ENCODE data around the gene PTPRK.

The PTPRK gene

DNA sequence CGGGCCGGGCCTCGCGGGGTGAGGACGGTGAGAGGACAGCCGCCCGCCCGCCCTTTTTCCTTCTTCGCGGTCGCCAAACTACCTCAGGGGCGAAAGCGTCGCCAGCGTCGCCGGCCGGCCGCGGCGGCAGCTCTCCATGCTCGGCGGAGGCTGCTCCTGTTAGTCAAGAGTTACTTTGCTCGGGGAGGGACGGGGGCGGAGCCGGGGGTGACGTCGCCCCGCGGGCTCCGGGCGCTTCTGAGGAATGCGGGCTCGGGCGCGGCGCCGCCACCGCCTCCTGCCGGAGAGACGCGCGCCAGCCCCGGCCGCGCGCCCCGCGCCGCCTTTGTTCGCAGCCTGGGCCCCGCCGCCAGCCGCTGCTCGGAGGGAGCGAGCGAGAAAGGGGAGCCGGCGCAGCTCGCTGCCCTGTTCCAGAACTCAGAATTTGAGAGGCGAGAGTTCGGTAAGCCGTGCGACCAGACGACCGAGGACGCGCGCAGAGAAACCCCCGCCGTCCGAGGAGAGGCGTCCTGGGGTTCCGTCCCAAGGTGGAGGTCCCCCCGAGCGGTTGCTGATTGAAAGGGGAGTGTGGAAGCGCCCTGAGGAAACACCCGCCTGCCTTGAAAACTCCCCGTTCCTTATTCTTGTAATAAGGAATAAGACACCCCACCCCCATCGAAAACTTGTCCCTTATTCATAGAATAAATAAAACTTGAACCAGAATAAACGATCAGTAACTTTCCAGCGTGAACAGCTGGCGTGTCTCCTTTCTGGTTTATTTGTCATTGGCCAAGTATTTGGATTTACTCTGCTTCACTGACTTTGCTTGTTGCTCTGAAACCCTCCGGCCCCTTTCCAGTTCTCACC lies at the start of gene PTPRK:
Gene PTPRK (minus strand): TSS at position 164 of the 846 bp plus-strand sequence. CDS start 241 bp downstream, outside the sequence.
- peak; percentile 90 to 92 for DNase-seq

DNA sequence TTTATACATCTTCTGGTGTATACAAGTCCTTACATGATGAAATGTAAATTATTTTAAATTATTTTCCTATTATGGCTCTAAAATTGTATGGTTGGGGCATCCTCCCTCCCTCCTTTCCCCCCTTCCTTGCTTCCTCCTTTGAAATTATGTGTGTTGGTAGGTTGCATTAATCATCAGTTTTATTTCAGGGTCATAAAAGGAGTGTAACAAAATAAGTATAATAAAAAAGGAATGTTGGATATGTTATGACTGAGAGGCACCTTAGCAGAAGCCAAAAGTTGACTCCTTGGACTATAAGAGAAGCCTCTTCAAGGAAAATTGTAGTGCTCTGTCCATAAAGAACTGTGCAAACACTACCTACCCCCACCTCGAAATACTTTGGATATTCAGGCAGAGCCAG lies 46.6 kb upstream of the PTPRK start:
- DNase-seq: no peak

DNA sequence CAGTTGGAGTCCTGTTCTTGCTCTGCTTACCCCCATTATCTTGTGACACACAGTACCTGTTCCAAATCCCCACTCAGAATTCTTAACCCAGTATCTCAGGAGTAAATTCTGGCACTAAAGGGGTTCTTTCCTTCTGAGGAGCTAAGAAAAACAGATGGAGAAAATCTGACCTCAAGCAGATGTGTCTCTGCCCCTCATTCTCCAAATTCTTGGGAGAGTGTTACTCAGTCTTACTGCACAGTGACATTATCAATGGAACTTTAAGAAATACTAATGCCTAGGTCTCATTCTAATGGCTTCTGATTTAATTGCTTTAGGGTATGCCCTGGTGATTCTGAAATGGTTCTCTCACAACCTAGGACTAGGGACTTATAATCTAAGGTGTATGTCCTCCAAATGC lies 40.6 kb upstream of the PTPRK start:
- DNase-seq: no peak

DNA sequence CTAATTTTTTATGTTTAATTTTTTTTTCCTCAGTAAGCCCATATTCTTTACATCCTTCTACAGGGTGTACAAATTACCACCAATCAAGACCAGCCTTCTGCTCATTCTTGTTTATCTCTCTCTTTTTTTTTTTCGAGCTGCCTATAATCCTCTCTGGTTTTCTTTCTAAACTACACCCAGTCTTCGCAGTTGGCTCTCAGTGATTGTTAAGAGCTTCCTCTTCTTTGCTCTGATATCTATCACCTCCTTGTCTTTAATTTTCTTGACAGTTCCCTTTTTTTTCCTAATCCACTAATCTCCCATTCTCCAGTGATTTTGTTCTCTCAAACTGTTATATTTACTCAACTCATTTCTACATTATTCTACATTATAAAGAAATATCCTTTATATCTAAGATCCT lies 38.5 kb upstream of the PTPRK start:
- no peak for DNase-seq

DNA sequence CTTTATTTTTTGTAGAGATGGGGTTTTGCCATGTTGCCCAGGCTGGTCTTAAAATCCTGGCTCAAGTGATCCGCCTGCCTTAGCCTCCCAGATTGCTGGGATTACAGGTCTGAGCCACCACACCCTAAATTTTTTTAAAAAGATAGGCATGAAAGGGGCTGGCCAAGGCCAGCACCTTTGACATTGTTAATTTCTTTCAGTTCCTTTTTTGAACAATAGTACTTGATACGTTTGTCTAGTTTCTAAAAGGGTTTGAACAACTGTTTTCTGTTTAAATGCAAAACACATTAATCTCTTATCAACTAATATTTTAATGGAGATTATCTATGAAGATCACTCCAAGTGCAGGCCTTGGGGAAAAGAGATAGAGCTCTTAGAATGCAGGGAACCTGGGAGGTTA lies 37.6 kb upstream of the PTPRK start:
- DNase-seq: no peak

DNA sequence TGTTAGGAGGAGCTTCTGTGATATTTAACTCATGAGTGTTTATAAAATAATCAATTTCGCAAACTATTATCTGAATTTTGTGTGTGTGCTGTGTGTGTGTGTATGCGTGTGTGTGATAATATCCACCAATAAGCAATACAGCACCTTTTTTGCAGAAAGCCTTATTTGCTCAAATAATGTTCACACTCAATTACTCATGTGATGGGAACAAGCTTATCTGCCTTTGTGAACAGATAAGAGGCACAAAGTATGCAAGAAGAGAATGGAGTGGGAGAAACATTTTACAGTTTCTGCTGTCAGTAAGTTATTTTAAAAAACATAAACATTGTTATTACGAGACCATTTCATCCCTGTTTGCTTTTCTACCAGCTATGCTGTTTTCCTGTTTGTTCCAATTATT lies 36.7 kb upstream of the PTPRK start:
- DNase-seq: no peak

DNA sequence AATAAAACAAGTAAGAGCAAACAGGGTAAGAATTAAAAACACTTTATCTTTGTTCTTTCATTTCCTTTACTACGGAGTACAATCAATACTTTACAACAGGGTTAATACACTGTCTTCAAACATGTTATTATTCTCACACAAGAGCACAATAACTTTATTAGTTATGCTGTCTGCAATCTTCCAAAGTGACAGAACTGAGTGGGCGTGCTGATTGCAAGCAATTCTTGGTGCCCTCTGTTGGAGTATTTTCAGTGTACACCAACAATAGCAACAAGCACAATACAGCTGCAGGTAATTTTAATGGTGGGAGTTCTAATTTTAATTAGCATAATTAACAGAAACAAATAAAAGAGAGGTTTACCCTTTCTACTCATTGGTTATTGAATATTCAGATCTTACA lies 33.9 kb upstream of the PTPRK start:
- no peak for DNase-seq

DNA sequence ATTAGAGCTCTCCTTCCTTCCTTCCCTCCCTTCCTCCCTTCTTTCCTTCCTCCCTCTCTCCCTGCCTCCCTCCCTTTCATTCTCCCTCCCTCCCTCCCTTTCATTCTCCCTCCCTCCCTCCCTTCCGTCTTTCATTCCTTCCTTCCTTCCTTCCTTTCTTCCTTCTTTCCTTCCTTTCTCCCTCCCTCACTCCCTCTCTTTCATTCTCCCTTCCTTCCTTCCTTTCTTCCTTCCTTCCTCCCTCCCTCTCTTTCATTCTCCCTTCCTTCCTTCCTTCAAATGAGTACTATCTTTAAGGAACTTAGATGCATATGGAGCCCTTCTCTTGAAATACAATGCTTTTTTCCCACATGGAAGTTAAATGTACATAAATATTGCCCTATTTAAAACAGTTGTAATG lies 20.9 kb upstream of the PTPRK start:
- DNase-seq: no peak

DNA sequence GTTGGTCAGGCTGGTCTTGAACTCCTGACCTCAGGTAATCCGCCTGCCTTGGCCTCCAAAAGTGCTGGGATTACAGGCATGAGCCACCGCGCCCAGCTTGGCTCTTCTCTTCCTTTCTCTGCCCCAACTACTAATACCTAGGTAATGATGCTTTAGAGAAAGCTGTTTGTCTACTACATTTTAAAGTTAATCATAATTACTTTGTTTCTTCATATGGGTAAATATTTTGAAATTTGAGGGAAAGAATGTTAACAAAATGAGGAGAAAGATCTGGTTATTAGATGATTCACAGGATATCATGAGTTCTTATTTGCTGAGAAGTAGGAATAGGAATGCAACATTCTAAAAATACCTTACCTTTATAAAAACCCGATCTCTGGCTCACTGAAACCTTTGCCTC lies 18.4 kb upstream of the PTPRK start:
- DNase-seq: no peak

DNA sequence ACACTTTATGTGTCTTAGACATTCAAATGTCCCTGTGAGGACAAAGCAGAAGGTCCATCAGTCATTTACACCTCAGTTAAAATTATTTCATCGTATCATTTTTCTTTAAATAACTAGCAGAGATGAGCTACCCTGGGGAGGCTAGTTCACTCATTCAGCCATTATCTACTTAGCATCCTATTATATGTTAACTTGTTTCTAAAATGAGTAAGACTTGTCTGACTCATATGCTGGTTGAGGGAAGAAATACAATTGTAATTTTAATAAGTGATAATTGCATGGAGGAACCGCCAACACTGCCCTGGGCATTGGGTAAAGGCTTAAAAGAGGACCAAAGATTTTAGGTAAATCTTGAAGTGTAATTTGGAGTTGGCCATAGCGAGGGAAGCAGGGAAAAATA lies 12.4 kb upstream of the PTPRK start:
- no peak for DNase-seq

DNA sequence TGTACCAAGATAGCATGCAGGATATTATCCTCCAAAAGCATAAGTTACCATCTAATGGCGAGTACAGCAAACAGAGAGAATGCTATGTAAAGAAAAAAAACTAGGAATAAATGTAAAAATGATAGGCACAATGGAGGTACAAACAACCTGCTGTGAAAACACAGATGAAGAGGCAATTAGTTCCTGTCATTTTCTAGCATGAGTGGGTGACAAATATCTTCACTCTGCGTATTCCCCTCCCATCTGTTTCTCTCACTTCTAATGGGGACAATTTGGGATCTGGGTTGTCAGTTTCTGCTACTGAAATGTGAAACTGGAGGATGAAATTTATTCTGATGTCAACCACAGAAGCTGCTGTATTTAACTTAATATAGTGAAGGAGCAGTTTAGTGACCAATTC lies 11.7 kb upstream of the PTPRK start:
- DNase-seq: no peak

DNA sequence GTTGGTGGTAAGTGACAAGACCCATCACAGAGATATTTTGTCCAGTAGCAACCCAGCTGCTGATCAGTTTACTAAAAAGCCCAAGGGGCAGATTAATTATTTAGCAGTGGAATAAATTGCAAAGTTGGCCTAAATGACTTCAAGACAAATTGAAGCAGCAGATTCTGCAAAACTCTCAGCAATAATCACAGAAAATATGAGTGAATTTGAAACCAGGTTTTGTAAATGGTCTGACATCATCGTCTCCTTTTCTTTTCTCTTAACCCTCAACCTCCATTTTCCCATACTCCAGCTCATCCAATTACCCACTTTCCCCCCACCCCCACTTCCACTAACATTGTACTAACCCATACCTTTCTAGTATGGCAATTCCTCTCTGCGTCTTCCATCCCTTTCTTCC lies 11.3 kb upstream of the PTPRK start:
- no peak for DNase-seq

DNA sequence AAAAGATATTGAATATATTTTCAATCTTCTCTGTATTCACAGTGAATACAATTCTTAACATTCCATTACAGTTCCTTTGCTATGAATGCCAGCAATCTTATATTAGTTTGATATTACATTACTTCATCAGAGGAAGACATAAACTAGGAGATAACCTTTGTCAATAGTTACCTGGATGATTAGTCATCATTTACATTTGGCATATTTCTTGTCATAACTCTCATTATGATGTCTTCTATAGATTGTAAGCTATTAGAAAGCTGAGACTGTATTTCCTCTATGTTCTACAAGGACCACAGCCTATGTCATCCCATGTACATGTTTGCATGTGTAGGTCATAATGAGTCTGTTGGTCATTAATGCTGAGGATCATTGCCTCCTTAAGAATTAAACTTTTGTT lies 7.8 kb upstream of the PTPRK start:
- DNase-seq: no peak

DNA sequence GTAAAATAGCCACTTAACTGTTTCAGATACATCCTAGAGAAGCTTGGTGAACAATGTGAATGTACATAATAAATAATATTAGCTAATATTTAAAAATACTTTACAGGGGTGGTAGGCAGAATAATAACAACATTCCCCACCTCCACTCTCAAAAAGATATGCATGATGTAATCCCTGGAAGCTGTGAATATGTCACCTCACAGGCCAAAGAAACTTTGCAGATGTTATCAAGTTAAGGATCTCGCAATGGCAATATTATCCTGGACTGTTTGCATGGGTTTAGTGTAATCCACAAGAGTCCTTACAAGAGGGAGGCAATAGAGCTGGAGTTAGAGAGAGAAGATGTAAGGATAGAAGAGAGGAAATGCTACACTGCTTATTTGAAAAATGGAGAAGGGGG lies 7.0 kb upstream of the PTPRK start:
- no peak for DNase-seq

DNA sequence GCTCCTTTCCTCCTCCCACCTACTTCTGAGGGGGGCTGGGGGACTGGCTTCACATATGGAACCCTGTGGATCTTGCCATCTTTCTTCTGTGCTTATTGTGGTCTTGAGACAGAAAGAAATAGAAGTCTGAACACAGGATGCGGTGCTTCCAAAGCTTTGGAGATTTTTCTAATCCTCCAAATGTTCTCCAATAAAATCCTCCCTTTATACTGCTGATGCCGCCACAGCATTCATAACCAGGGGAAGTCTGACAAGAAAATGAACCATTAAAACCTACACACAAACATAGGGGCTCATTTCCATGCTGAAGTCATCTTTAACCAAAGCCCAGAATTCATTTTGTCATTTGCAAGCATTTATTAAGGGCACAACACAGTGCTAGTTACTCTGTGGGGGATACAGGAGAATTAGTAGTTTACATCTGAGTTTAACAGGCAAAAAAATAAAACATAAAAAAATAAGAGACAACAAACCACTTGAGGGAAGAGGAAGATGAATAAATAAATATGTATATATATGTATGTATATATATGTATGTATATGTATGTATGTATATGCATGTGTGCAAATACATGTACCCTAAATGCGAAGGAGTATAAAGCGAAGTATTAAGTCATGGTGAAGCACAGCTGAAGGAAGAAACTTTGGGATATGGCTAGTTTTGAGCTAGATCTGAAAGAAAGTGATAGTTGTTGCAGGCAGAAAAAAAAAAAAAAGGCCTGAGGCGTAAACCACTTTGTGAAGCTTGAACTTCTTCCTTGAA lies 5.9 kb upstream of the PTPRK start:
- DNase-seq: no peak

DNA sequence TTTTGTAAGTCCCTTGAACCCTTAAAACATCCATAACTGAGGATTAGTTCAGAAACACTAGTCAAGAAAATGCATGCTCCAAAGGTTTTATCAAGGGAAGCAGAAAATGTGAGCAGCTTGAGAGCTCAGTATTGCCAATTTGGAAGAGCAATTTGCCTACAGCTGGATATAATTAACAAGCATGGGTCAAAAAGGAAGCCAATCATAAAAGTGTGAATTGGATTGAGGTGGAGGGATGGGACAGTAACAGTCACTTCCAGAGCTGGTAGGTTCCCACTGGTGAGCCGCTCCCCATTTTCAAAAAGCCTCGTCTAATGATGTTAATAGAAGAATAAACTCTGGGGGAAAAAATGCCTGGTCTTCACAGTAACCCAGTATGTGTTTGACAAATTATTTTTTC lies 5.0 kb upstream of the PTPRK start:
- DNase-seq: no peak

DNA sequence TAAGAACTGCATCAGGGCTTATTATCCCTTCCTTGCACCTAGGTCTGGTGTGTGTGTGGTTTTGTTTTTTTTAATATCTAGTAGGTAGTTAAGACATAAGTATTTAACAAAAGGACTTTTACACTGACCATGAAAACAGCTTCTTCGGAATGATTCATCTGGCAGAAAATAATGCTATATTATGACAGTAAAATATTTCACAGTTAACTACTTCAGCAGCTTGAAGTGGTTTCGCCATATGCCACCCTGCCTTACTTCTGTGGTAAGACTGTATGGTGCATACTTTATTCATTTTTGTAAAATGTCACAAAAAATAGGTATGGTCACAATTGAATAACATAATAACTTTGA lies 858 bp upstream of the PTPRK start:
- no peak for DNase-seq

DNA sequence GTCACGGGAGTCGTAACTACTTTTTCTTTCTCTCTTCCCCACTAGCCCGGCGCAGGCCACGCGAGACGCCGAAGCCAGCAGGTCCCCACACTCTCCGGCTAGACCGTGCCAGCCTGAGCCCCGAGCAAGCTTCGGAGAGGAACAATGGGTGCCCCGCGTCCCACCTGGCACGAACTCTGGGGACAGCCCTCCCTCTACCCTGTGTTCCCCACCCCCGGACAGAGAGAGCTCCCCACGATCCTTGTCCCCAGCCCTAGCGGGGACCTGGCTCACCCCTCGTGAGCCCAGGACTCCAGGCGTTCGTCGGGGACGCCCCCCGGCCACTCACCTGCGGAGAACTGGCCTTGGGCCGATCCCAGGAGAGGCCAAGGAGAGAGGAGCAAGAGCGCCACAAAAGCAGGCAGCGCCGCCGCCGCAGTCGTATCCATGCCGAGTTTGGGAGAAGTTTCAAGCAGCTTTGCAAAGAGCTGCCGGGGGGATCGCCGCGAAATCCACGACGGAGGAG lies 416 bp downstream of the PTPRK start:
- DNase-seq: peak; percentile 35 to 38

DNA sequence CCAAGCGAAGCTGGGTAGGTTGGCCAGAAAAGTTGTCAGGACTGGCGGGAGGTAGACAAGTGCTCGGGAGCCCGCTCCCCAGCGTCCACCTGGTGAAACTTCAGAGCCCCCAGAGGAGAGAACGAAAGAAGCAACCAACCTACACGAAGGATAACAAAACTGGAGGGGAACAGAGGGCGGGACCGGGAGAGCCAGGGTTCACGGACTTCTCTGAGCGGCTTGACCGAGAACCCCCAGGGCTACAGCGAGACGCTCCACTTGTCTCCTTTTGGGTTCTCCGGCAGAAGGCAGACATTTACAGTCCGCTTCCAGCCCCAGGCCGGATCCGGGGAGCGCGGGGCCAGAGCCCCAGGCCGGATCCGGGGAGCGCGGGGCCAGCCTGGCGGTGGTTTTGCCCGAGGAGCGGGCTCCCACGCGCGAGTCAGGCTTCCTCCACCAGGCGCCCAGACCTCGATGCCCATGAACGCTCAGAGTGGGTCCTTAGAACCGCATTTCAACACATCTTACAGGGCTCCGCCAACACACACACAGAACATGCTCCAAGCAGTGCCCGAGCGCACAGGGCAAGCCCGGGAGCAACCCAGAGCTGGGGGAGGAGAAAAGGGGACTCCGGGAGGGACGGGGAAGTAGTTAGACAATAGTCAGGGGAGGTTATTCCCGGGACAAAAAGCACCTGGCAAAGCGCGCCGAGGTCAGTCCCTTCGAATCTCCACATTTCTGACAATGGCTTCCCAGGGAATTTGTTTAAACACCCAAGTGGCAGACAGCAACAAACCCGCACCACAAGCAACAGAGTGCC lies 1.1 kb downstream of the PTPRK start:
- DNase-seq: peak; percentile 34 to 38

DNA sequence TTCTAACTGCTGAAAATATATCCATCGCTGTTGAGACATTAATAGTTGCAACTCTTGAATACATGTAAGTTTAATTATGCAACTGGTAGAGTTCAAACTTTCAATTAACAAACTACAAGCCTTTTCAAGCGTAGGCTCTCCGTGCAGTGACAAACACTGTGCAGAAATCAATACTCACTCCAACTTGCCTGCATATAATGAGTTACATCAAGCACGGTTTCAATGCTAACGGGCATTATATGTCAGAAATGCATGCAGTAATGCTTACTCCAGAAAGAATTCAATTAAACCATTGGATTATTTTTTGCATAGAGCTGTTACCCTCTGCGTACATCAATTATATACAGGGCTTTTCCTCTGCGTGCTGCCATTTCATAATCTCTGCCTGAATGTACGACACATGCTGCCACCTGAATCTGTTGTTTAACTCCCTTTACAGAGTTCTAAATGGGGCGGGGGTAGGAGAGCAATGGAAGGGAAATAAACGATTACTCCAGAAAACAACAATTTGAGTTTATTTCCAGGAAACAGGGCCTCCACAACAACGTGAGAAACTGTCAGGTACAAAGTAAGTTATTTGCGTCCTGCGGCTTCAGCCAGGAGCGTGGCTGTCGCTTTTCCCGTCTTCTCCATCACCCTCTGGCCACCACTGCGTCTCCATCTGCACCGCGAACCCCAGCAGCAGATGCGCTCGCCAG lies 1.8 kb downstream of the PTPRK start:
- DNase-seq: no peak

DNA sequence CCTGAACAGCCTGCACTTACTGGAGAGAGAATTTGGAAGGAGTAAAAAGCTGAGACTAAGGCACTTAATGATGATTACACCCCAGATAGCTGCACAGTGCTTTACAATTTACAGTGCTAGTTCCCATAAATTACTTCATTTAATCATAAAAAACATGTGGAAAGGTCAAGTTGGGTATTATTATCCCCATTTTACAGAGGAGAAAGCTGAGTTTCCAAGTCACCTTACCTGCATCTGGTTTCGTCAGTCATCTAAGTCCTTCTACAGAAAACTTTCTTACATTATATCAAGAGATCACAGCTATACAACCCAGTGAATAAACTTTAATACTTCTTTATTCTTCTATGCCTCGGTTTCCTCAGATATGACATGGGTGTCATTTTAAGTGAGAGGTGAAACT lies 3.3 kb downstream of the PTPRK start:
- no peak for DNase-seq

DNA sequence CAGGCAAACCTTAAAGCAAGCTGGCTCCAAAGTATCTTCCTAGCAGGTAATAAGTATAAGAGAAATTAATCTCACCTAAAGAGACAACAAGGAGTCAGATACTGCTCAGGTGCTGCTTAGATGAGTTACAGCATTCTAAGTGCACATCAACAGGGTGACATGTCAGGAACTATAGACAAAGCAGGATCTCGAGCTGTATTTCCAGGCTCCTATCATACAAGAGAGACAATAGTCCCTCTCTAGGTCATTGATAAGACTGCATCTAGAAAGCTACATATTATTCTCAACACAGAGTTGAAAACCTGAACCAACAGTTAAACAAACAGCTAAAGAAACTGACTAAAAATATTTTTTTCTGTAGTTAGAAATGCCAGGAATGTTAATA lies 3.9 kb downstream of the PTPRK start:
- no peak for DNase-seq
